GDM1 (cell line): ENCODE data around the gene STX17.
"Not testable (repeated sequence)": the region's sequence is repeated elsewhere in the genome, so short reads cannot be mapped to it uniquely, and the experiment has no call there.

Source experiments
- DNase-seq: peaks from one replicate; lab custom pipeline; 2025; lab: John Stamatoyannopoulos, UW

The STX17 gene

DNA sequence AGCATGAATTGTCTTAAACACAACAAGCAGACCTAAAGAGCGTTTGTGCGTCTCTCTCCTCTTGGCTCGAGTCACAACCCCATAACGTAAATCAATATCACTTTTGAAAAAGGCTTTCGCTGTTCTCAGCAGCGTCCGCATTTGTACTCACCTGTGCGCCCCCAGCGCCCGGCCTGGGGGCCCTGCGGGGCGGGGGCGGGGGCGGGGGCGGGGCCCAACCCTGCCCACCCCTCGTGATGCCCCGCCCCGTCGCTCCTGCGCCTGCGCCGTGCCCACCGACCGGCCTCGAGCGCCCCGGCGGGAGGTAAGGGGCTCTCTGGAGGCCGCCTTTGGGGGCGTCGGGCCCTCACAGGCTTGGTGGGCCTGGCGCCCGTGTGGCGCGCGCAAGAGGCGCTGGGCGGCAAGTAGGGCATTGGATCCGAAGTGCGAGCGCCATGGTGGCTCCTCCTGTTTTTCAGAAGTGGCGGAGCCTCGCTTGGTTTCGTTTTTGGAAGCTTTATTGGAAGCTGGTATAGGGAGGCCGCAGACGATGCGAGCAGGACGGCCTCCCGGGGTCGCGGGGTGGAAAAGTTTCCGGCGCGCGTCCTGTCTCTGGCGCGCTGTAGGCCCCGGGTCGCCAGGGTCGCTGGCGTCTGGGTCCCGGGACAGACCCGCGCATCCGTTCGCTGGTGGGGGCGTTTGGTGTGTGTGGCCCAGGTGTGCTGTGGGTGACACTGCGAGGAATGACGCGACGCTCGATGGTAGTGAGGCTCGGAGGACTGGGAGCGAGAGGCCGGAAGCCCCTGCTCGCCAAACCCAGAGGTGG lies at the start of gene STX17:
STX17 (plus strand) TSS at position 252 of the 805 bp plus-strand sequence. CDS start 8,586 bp downstream, outside the sequence.
- DNase-seq = peak; percentile 79

GRCh38 chr9:99857576-99857975 lies 48.9 kb upstream of the STX17 start:
- DNase-seq = not testable (repeated sequence)

DNA sequence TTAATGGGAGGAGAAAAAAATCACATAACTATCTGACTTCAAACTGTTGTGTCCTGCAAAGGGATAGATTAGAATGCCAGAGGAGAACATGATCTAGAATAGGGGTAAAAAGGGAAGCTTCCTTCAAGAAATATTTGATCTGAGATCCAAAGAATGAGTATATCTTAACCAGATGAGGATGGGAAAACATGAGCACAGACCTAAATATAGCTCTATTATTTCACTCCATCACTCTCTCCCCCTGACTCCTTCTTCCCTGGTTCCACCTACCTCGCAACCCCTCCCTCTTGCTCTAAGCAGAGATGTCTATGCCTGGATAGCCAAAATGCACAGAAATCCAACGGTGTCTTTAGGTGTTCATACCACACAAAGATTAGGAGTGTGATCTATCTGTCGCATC lies 48.4 kb upstream of the STX17 start:
- DNase-seq = no peak

- no peak for DNase-seq
These were observed 47.0 kb upstream of the STX17 start for GRCh38 chr9:99859243-99859980.

DNA sequence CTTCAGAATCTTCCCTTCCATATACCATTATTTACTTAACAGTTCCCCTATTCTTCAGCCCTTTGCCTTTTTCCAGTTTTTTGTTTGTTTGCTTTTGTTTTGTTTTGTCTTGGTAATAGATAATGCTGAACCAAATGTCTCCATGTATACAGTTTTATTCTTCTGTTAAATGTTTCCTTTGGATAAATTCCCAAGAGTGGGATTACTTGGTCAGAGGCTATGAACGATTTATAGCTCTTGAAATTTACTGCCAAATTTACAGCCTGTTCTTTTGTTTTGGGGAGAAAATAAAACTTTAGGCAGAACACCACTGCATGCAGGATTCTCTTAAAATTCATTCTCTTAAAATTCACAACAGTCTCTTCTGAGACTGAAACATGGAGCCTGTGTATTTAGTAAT lies 46.2 kb upstream of the STX17 start:
- no peak for DNase-seq

GRCh38 chr9:99863955-99864354 lies 42.5 kb upstream of the STX17 start:
- no peak for DNase-seq

- no peak for DNase-seq
These were observed 40.1 kb upstream of the STX17 start for GRCh38 chr9:99866398-99866797.

- no peak for DNase-seq
These were observed 38.9 kb upstream of the STX17 start for GRCh38 chr9:99867536-99867935.

- no peak for DNase-seq
These were observed 38.5 kb upstream of the STX17 start for GRCh38 chr9:99867968-99868367.

DNA sequence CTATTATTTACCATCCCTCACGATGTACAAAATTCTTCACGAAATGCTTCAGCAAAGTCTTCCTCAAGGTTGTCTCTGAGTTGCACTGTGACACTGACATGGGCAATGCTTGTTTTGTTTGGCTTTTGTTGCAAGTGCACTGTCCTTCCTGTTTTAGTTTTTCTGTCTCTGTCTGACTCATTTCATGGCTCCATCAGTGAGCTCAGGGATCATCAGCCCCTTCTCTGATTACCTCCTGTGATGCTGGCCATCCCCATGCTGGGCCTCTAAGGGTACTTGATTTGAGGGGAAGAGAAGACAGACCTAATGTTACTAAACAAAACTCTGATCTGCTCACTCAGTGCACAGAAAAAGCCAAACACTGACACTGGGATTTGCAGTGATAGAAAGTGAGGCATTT lies 37.6 kb upstream of the STX17 start:
- DNase-seq = no peak

- DNase-seq = no peak
These were observed 36.3 kb upstream of the STX17 start for GRCh38 chr9:99870126-99870525.

DNA sequence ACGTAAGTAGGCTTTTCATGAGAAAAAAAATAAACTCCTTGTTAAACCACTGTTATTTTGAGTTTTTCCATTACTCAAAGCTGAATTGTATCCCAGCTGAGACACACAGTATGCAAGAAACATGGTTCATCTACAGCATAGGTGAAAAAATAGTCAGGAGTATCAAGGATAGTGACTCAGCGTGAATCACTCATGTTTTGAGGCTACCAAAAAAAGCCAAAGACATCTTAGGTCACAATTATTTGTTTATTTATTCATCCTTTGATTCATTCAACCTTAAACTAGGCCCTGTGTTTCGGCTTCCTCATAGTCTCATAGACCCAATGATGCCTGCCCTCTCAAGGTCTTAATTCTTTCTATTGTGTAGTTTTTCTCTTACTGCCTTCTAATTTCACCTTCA lies 32.9 kb upstream of the STX17 start:
- no peak for DNase-seq

- no peak for DNase-seq
These were observed 32.4 kb upstream of the STX17 start for GRCh38 chr9:99873943-99874584.

- DNase-seq = no peak
These were observed 30.3 kb upstream of the STX17 start for GRCh38 chr9:99876190-99876589.

- DNase-seq = no peak
These were observed 27.8 kb upstream of the STX17 start for GRCh38 chr9:99878651-99879050.

DNA sequence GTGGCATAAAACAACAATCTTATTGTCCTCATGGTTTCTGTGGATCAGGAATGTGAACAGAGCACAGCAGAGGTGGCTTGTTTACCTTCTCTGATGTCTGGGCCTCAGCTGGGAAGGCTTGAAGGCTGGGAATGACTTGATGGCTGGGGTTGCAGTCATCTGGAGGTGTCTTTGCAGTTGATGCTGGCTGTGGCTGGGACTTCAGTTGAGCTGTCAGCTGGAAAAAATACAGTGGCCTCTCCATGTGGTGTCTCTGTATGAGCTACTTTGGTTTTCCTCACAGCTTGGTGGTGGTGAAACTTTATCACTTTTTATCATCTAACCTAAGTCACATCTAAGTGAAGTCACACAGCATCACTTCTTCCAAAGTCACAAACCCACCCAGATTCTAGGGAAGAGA lies 24.7 kb upstream of the STX17 start:
- DNase-seq = no peak

DNA sequence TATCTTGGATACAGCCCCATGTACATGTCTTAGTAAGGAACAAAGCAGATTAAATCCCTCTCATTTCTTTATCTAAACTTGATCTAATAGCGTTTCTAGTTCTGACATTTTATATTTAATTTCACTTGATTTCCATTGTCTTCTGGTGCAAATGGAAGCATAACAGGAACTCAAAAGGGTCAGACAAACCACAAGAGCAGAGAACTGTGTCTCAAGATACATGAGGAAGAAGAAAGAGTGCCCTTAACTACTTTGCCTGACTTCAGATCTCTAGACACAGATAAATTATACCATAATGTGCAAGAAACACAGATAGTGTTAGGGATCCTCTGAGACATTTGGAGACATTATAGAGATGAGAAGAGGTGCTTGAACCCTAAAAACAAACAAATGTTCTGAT lies 20.7 kb upstream of the STX17 start:
- DNase-seq = peak; percentile 7

DNA sequence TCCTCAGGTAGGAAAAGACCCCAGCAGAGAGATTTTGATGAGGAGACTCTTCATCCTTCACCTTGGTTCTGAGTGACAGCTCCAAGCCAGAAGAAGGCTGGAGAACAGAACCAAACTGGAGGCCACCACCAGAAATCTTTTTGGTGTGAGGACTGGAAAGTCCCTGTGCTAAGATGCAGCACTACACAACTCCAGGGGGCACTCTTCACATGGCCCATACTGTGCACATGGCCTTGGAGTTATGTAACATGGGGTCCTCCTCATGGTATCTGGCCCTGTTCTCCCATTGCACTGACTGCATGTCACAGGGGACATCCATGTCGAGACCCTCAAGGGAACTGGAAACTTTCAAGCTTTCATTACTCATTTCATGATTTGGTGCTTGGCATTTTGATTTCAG lies 17.3 kb upstream of the STX17 start:
- no peak for DNase-seq

DNA sequence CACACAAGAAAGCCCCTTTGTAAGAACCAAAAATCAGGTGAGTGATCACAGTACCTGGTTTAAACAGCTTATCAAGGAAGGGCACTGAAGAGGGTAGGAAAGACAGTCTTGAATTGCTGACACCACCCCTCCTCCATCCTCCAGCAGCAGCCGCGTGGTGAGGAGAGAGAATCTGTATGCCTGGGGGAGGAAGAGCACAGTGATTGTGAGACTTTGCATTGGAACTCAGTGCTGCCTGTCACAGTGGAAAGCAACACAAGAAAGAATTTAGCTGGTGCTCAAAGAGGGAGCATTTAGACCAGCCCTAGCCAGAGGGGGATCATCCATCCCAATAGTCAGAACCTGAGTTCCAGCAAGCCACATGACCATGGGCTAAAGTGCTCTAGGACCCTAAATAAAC lies 11.6 kb upstream of the STX17 start:
- DNase-seq = no peak

DNA sequence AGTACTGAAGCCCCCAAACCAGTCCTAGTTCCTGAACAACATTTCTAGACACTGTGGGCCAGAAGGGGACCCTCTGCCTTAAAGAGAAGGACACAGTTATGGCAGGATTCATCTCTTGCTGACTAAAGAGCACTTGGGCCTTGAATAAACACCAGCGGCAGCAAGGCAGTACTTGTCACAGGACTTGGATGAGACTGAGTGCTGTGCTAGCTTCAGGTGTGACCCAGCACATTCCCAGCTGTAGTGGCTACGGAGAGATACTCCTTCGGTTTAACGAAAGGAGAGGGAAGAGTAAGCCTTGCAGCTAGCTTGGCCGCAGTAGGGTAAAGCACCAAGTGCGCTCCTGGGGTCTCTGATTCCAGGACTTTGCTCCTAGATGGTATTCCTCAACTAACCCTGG lies 10.9 kb upstream of the STX17 start:
- no peak for DNase-seq

DNA sequence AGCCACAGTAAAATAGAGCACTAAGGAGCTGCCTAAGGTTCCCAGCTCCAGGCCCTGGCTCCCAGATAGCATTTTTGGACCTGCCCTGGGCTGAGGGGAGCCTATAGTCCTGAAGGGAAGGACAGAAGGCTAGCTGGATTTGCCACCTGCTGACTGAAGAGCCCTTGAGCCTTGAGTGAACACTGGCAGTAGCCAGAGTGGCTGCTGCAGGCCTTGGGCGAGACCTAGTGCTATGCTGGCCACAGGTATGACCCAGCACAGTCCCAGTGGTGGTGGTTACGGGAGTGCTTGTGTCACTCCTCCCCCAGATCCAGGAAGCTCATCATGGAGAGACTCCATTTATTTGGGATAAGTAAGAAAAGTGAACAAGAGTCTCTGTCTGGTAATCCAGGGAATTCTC lies 10.3 kb upstream of the STX17 start:
- DNase-seq = no peak

GRCh38 chr9:99903393-99903792 lies 3.1 kb upstream of the STX17 start:
- DNase-seq = no peak

- no peak for DNase-seq
These were observed 536 bp upstream of the STX17 start for GRCh38 chr9:99905833-99906402.
